ENCODE results near the gene SH3GLB1.

SH3GLB1 gene

DNA sequence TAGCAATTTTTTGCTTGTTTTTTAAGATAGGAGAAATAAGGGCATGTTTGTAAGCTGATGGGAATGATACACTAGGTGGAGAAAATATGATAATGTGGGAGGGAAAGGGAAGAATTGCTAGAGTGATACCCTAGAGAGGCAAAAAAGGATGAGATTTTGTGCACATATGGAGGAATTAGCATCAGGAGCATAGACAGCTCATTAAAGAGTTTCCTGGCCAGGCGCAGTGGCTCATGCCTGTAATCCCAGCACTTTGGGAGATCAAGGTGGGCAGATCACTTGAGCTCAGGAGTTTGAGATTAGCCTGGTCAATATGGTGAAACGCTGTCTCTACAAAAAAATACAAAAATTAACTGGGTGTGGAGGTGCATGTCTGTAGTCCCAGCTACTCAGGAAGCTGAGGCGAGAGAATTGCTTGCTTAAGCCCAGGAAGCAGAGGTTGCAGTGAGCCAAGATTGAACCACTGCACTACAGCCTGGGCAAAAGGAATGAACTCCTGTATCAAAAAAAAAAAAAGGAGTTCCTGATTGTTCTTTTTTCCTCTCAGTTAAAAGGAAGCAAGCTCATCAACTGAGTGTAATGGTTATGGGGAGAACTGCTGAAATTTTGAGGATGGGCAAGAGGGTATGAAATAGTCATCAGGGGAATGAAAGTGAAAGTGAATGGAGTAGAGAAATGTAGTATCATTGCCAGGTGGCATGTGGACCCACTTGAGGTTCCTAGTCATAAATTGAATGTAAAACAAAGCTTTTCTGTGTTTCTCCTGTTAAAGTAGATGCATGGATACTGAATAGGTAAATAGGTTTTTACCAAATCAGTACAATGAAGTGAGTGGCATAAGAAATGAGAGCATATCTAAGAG lies 35.5 kb downstream of the SH3GLB1 start:
- peak in 1 of 2 donors; percentile 34 for DNase-seq

GRCh38 chr1:86741947-86742572 lies 37.7 kb downstream of the SH3GLB1 start:
- DNase-seq: peak; percentile 32 to 67

- no peak for DNase-seq
Measured at GRCh38 chr1:86747304-86747703, 42.9 kb downstream of the SH3GLB1 start.

DNA sequence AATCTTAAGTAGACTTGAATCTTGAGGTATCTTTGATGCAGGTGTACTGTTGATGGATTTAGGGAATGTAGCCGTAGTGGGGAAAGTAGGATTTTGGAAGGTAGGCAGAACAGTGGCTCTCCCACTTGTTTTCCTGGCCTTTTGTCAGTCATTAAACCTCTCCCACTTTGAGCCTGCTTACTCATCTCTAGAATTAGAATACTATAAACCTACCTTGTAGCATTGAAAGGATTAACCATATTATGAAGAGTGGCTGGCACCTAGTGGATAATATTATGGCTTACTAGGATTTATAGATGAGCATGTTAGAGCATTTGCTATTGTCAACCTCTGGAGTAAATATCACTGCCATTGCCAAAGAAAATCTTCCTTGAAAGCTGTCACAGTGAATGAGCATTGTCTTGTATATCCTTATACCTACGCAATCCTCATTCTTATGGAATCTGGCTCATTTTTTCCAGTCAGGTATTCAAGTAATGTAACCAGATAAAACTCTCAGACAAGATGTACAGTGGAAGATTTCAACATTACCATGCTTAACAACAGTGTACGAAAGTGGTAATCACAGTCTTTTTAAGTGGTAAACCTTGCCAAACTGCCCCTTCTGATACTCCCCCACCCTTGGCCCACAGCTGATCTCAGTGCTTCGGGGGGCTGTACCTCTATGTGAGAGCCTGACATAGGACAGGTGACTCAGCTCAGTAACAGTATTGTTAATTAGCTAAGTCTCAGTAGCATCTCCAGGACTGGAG lies 44.4 kb downstream of the SH3GLB1 start:
- no peak for DNase-seq

DNA sequence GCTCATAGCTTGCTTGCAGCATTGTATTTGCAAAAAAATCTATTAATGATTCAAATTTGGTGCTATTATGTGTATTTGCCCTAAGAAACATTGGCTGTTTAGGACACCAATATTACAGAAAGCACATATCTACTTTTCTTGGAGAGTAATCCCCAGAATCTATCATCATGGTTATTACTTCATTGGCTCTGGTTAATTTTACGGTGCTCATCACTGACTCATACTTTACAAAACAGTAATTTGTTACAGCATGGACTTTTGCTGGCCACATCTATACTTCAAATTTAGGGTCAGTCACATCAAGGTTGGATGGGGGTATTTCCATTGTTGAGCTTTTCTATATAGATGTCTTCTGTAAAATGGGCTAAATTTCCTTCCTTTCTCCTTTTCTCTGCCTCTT lies 45.7 kb downstream of the SH3GLB1 start:
- no peak for DNase-seq

DNA sequence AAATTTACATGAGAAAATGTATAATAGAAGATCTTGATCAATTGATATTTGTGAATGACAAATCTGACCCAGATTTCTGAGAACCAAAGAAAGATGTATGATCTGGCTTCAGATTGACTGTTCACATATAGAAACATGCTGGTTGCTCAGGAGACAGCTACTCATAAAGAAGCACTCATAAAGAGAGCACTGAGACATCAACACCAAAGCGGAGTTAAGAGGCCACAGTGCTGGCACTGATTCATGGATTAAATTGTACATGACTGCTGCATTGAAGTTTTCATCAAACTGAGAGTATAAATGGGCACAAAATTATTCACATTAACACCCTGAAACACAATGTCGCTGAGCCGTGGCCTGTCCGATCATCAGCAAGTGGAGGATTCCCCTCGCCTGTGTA lies 46.2 kb downstream of the SH3GLB1 start:
- no peak for DNase-seq

- no peak for DNase-seq
Measured at GRCh38 chr1:86751923-86752322, 47.5 kb downstream of the SH3GLB1 start.

GRCh38 chr1:86753700-86754099 lies 49.3 kb downstream of the SH3GLB1 start:
- DNase-seq: no peak

- DNase-seq: no peak
Measured at GRCh38 chr1:86754265-86754974, 50.0 kb downstream of the SH3GLB1 start.

- DNase-seq: no peak
Measured at GRCh38 chr1:86756062-86756406, 51.7 kb downstream of the SH3GLB1 start.

DNA sequence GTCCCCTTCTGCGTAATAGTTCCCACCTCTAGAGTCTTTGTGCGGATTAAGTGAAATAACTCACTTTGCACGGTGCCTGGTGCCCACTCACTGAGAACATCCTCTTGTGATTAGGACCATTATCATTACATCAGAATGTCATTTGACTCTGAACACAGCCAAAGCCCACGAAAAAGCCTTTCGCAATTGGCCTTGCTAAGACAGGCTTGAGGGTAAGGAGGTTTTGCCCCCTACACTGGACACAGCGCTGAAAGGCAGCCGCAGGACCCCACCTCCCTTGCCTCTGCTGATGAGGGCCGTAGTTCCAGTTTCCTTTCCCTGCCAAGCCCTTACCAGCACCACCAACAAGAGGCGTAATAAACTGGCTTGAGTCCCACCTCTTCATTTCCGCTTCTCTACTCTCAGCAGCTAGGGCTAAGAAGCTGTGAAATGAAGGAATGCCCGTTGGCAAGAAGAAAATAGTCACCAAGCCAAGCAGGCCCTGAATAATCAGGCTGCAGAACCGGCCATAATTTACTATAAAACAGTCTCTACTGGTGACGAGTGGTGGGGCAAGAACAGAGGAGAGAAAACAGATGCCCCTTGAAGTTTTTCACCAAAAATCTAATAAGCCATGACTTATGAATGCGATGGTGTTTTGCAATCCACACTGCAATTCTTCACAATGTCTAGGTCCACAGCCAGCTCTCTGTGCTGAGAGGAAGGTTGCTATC lies 53.1 kb downstream of the SH3GLB1 start:
- no peak for DNase-seq

GRCh38 chr1:86758570-86758969 lies 54.2 kb downstream of the SH3GLB1 start:
- DNase-seq: no peak

DNA sequence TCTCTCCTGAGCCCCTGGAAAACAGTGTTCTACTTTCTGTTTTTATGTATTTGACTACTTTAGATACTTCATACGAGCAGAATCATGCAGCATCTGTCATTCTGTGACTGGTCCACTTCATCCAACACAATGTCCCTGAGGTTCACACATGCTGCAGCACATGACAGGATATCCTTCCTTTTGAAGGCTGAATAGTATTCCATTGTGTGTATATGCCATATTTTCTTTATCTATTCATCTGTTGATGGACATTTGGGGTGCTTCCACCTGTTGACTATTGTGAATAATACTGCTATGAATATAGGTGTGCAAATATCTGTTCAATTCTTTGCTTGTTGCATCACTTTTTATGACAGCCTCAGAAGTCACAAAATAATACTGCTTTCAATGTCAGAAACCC lies 55.8 kb downstream of the SH3GLB1 start:
- DNase-seq: no peak

- DNase-seq: no peak
Measured at GRCh38 chr1:86762336-86762735, 58.0 kb downstream of the SH3GLB1 start.

- no peak for DNase-seq
Measured at GRCh38 chr1:86764523-86764922, 60.1 kb downstream of the SH3GLB1 start.

DNA sequence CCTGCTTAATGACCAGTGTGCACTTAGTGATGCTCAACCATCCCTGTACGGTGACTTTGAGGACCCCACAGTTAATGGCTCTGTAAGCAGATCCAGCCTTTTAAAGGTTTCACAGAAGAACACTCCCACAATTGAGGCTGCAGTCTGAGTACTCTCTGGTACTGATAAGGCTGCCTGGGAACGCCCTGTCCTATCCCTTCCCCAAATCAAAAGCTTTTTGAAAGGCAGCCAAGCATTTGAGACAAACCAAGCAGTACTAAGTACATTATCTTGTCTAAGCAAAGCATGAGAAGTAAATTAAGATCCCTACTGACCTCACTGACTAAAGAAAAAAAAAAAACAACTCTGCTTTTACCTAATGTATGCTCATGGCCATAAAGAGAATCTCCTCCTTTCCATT lies 60.7 kb downstream of the SH3GLB1 start:
- DNase-seq: no peak

- no peak for DNase-seq
Measured at GRCh38 chr1:86765674-86766073, 61.3 kb downstream of the SH3GLB1 start.

DNA sequence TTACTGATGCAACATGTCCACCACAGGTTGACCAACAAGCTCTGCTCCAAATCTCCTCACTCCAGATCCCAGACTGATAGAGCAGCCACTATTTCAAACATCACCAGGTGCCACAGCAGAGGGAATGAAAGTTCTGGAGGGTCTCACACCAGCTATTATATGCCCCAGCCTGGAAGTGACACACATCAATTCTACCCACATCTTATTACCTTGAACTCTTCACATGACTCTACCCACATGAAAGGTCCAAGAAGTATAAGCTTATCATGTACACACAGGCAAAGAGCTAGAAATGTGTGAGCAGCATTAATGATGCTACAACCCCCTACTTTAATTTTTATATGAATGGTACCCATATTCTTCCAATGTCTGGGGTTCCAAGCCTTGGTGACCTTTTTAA lies 64.2 kb downstream of the SH3GLB1 start:
- DNase-seq: no peak

GRCh38 chr1:86769065-86769464 lies 64.7 kb downstream of the SH3GLB1 start:
- DNase-seq: no peak

DNA sequence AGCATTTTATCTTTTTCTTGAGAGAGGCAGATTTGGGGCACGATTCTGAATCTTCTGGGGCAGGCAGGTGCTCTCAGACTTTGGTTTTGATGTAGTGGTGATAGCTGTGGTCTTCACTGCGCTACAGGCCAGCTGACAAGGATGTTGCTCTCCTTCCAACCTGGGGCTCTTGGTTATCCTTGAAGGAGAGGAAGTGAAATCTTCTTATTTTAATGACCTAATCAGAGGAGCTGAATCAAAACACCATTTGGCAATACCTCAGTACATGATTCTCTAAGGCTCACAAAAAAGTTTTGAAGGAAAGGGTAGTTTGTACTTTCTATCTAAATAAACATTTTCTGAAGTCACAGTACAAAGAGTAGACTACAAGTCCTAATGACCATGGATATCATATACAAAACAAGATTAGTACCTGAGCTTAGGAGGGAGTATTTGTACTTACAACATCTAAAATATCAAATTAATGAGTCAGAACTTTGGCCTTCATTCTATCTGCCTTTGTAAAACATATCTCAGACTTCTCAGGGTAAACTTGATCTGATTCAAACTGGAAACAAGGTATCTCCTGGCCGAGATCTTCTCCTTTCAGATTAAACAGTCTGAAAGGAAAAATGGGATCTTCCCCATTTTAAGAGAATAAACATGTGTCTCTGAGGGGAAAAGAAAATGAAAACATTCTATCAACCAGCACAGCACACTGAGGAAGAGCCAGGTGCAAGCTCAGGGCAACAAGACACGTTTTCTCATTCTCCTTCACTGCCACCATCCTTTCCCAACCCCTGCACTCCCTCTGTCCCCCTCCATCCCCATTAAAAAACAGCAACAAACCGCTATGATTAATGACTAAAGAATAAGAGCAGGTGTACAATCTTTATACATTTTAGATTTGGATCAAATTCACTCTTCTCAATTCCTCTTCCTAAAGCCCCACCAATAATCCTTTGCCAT lies 69.2 kb downstream of the SH3GLB1 start:
- DNase-seq: no peak

Data from CD4-positive, alpha-beta T cell treated with Interferon alpha-2 for 1 hour (primary cell).